Activated gamma-delta T cell treated with anti-CD3 and anti-CD28 coated beads, Interleukin-2, amount 50 U/mL, for 16 hours (primary cell): Measurements from ENCODE around the gene FAM47E.
"Not testable (repeated sequence)": the region's sequence is repeated elsewhere in the genome, so short reads cannot be mapped to it uniquely, and the experiment has no call there.

Experiments used
- DNase-seq: peaks from one replicate; pipeline ENCODE4 v3.0.0-alpha.2; 2020; ENCODE audit warnings: low read depth

Gene FAM47E

GRCh38 chr4:76270244-76271175 is 19.0 kb downstream of the FAM47E start:
- no peak for DNase-seq

DNA sequence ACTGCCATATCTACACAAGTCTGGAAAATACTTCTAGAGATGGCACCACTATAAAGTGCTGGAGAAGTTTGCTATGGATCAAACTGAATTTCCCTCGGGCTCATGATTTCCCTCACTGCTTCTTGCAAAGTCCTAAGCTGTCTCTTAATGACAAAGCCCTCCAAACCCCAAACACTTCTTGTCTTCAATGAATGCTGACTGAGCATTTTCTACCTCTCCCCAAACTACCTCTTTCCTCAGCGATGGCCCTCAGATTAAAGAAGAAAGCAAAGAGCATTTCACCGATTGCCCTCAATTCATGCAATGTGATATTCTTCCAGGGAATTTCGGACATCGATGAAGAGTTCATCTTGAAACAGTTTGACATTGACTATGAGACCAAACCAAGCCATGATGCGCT is 19.7 kb downstream of the FAM47E start:
- DNase-seq: no peak

DNA sequence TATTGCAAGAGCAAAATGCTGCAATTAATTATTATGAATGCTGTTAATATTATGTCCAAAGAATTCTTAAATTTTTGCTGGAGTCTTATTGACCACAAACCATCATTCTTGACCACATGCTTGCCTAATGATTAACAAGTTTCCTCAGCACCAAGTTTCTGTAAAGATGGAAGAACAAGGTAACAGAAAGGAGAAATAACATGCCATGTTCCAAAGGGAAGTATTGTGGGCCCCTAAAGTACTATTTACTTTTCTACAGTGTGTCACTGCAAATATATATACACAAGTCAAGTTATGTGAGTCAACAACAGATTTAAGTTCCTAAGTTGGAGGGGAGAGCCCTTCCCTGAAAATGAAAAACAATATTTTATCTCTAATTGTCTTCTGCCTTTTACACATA is 20.6 kb downstream of the FAM47E start:
- DNase-seq: no peak

DNA sequence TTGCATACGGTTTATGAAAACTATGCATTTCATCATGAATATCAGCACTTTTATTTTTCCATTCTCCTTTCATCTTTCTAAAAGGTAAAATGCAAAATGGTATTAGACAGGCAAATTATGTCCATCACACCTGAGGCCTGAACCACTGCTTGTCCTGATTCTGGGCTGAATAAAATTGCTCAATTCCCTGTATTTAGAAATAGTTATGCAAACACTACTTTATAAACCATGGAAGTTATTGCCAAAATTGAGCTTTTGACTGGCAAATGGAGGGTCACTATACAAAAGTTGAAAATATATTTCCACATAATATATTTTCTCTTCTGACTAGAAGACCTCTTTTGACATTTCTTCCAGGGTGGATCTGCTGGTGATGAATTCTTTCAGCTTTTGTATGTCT is 21.1 kb downstream of the FAM47E start:
- DNase-seq: no peak

- DNase-seq: no peak
Measured at GRCh38 chr4:76272999-76273398, 21.5 kb downstream of the FAM47E start.

DNA sequence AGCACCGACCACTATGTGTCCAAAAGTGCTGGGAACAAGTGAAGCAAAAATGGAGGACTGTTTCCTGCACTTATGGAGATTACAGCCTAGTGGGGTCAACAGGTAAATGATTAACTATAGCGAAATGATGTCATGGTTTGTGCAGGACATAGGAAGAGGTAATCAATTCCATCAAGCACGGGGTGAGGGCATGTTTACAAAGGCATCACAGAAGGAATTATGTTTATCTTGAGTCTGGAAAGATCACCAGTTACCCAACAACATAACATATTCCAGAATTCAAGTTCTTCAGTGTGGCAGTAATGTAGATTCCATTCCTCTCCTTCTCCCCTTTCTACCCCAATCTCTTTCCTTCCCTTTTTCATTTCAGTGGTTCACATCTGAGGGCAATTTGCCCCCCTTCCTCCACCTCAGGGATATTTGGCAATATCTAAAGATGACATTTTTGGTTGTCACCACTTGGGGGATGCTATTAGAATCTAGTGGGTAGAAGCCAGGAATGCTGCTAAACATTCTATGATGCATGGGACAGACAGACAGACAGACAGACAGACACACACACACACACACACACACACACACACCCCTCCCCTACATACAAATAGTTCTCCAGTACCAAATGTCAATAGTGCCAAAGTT is 24.1 kb downstream of the FAM47E start:
- no peak for DNase-seq

GRCh38 chr4:76276813-76277212 is 25.3 kb downstream of the FAM47E start:
- no peak for DNase-seq

DNA sequence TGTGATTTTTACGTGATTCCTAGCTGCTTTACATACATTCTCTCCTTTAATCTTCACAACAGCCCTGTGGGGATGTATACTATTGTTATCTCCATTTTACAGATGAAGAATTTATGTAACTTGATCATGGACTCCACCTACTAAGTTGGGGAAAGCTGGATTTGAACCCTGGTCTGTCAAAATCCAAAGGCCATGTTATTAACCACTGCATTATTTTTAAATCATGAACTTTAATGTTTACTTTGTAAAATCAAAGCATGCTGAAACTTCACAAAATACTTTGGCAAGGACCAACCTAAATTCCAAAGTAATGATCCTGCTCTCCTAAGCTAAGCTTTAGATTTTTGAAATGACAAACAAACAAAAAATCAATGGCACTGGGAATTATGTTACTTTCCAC is 26.1 kb downstream of the FAM47E start:
- no peak for DNase-seq

DNA sequence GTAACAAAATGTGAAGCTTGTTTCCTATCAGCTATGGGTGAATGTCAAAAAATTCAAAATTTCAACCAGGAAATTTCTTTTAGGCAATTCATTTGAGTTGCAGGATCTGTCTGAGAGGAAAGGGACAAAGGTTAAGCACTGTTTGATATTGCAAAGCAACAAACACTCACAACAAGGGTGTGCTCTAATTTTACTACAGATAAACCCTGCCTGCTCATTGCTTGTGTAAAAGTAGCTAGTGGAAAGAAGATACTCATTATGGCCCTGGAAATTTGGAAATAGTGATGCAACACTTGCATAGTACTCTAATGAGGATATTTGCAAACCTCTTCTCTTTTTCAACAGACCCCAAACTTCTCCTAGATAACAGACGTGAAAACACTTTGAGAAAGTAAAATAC is 27.1 kb downstream of the FAM47E start:
- no peak for DNase-seq

DNA sequence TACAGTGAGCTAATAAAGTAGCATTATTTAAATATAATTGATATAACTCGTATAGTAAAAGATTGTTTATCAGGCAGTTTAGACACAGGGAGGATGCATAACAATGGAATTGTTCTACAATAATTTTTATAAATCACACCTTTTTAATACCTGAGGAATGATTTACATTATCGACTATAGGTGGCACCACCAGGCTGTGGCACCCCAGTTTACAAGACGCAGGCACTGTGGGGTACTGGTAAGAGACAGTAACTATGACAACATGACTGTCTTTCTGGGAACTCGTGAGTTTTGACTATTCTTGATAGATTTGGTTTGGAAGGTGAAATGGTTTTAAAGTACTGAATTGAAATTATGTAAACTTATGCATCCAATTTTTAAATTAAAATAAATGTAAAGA is 27.9 kb downstream of the FAM47E start:
- DNase-seq: no peak

- no peak for DNase-seq
Measured at GRCh38 chr4:76280488-76281441, 29.2 kb downstream of the FAM47E start.

GRCh38 chr4:76281594-76281993 is 30.1 kb downstream of the FAM47E start:
- not testable (repeated sequence) for DNase-seq

DNA sequence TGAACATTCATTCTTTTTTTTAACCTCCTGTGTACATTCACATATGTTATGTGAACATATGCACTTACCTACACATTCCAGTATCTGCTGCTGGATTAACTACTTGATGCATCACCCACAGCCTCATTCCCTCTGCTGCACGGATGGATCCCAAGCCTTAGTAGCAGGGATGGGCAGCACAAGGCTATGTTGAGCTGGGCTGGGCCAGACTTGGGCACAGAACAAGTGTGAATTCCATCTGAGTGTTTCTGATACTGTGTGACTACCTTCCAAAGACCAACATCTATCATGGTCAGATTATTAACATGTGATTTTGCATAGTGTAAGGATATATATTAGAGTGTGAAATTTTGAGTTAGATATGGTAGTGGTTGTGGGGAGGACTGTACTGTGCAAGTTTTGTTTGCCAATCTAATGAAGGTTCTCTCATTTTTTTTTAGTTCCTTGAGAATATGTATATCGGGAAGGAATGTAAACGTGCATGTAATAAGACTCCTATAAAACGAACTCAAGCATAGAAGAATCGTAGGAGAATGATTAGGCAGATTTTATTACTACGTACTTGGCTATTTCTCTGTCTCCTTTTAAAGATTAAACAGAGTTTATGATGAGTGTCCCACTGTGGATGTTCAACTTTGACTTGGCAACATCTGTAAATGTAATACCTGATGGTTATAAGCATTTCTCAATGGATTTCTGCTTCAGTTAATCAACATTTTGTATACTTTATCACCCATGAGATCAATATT is 31.6 kb downstream of the FAM47E start:
- DNase-seq: no peak

DNA sequence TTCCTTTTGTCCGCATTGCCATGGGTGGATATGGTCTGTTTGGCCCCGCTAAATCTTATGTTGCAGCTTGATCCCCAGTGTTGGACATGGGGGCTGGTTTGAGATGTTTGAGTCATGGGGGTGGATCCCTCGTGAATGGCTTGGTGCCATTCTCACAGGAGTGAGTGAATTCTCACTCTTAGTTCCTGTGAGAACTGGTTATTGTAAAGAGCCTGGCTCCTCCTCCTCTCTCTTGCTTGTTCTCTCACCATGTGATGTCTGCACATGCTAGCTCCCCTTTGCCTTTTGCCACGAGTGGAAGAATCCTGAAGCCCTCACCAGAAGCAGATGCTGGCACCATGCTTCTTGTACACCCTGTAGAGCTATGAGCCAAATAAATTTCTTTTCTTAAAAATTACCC is 32.4 kb downstream of the FAM47E start:
- no peak for DNase-seq

DNA sequence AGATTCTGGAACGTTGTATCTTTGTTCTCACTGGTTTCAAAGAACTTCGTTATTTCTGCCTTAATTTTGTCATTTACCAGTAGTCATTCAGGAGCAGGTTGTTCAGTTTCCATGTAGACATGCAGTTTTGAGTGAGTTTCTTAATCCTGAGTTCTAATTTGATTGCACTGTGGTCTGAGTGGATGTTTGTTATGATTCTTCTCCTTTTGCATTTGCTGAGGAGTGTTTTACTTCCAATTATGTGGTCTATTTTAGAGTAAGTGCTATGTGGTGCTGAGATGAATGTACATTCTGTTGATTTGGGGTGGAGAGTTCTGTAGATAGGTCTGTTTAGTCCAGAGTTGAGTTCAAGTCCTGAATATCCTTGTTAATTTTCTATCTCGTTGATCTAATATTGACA is 36.3 kb downstream of the FAM47E start:
- DNase-seq: not testable (repeated sequence)

GRCh38 chr4:76292730-76293129 is 41.2 kb downstream of the FAM47E start:
- DNase-seq: no peak

GRCh38 chr4:76293772-76294171 is 42.3 kb downstream of the FAM47E start:
- DNase-seq: no peak

- DNase-seq: no peak
Measured at GRCh38 chr4:76296286-76296820, 44.8 kb downstream of the FAM47E start.

- no peak for DNase-seq
Measured at GRCh38 chr4:76298227-76298626, 46.7 kb downstream of the FAM47E start.

DNA sequence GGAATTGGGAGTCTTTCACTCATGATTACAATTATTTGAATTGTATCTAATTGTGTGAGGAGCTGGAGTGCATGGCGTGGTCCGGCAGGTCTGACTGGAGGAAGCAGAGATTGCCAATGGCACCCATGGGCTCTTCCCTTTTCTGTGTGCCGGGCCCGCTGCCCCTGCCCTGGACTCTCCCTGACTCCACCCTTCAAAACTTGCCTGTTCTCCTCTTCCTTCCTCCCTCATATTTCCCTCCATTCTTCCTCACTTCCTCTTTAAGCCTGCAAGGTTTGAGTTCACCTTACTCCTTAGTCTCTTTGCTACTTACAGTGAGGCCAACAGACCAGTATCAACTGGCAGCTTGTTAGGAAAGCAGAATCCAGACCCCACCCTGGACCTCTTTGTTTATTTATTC is 48.5 kb downstream of the FAM47E start:
- DNase-seq: no peak

- no peak for DNase-seq
Measured at GRCh38 chr4:76301068-76301774, 49.7 kb downstream of the FAM47E start.
